Activated naive CD4-positive, alpha-beta T cell treated with anti-CD3 and anti-CD28 coated beads, Interleukin-2, amount 50 U/mL, for 16 hours (primary cell): ENCODE data around the gene TDRD6.
"Not testable (repeated sequence)": the region's sequence is repeated elsewhere in the genome, so short reads cannot be mapped to it uniquely, and the experiment has no call there.

ENCODE experiments used
- DNase-seq: peaks from one replicate; pipeline ENCODE4 v3.0.0-alpha.2; 2020

TDRD6 gene

GRCh38 chr6:46687619-46688097 lies at the start of gene TDRD6:
TDRD6 (plus strand) TSS chr6:46687885; CDS start chr6:46688129, 244 bp downstream.
- DNase-seq: no peak

- no peak for DNase-seq
Measured at GRCh38 chr6:46637933-46638332, 49.8 kb upstream of the TDRD6 start.

GRCh38 chr6:46638650-46639049 lies 49.0 kb upstream of the TDRD6 start:
- DNase-seq: no peak

- no peak for DNase-seq
Measured at GRCh38 chr6:46642928-46643751, 44.5 kb upstream of the TDRD6 start.

GRCh38 chr6:46645265-46645664 lies 42.4 kb upstream of the TDRD6 start:
- DNase-seq: no peak

GRCh38 chr6:46648108-46648507 lies 39.6 kb upstream of the TDRD6 start:
- DNase-seq: not testable (repeated sequence)

GRCh38 chr6:46648869-46649492 lies 38.7 kb upstream of the TDRD6 start:
- no peak for DNase-seq

- DNase-seq: no peak
Measured at GRCh38 chr6:46651006-46651405, 36.7 kb upstream of the TDRD6 start.

- DNase-seq: no peak
Measured at GRCh38 chr6:46651816-46652215, 35.9 kb upstream of the TDRD6 start.

GRCh38 chr6:46652232-46652602 lies 35.5 kb upstream of the TDRD6 start:
- no peak for DNase-seq

GRCh38 chr6:46652603-46653438 lies 34.9 kb upstream of the TDRD6 start, which contains the start of the genes CYP39A1 and SLC25A27:
CYP39A1 (minus strand) TSS chr6:46652818; CDS start chr6:46652582, 236 bp downstream.
SLC25A27 (plus strand) TSS chr6:46652975; CDS start chr6:46653193, 218 bp downstream.
- DNase-seq: peak; percentile 81

- no peak for DNase-seq
Measured at GRCh38 chr6:46653439-46654195, 34.1 kb upstream of the TDRD6 start.

- DNase-seq: no peak
Measured at GRCh38 chr6:46655803-46656202, 31.9 kb upstream of the TDRD6 start.

- DNase-seq: no peak
Measured at GRCh38 chr6:46657642-46658041, 30.0 kb upstream of the TDRD6 start.

- no peak for DNase-seq
Measured at GRCh38 chr6:46661483-46661882, 26.2 kb upstream of the TDRD6 start.

GRCh38 chr6:46667377-46667776 lies 20.3 kb upstream of the TDRD6 start:
- no peak for DNase-seq

- DNase-seq: no peak
Measured at GRCh38 chr6:46674410-46674809, 13.3 kb upstream of the TDRD6 start.

GRCh38 chr6:46676604-46677313 lies 10.9 kb upstream of the TDRD6 start:
- no peak for DNase-seq

- DNase-seq: no peak
Measured at GRCh38 chr6:46677314-46677654, 10.4 kb upstream of the TDRD6 start.

- no peak for DNase-seq
Measured at GRCh38 chr6:46684771-46685170, 2.9 kb upstream of the TDRD6 start.

- DNase-seq: no peak
Measured at GRCh38 chr6:46688117-46688965, 656 bp downstream of the TDRD6 start.
